Keratinocyte (primary cell): ENCODE data around the gene RBM18. TPM values are rescaled to one million over a fixed set of nuclear protein-coding genes. Genes with fewer than 3 reads are reported as not detected.

Source experiments
- DNase-seq: peaks from one replicate; pipeline ENCODE4 v3.0.0-alpha.2; 2011; ENCODE audit warnings: low read depth, missing footprints, low spot score
- FAIRE-seq: peaks from 2 replicates; lab custom pipeline; 2011; peaks lifted over from hg19 to GRCh38; lab: Jason Lieb, UNC
- H2AFZ ChIP-seq: 2 replicates; pipeline ENCODE4 v1.6.0; 2012; ENCODE audit warnings: low read length, control low read depth, inconsistent platforms; ENCODE audit not compliant: control insufficient read depth
- H3K27ac ChIP-seq: 2 replicates; pipeline ENCODE4 v1.5.1; 2011; ENCODE audit warnings: low read length; ENCODE audit not compliant: control insufficient read depth, insufficient read depth
- H3K27me3 ChIP-seq: 3 replicates; pipeline ENCODE4 v1.6.0; 2011; ENCODE audit warnings: low read length; ENCODE audit not compliant: control insufficient read depth, insufficient read depth; ENCODE audit errors: extremely low read depth
- H3K36me3 ChIP-seq, 2 experiments: 2 replicates in 1 of 2; 3 replicates in 1 of 2; pipeline ENCODE4 v1.5.1; 2011; ENCODE audit warnings: low read length in 2 of 2, mild to moderate bottlenecking in 1 of 2; ENCODE audit not compliant: control insufficient read depth in 2 of 2, insufficient read depth in 2 of 2; ENCODE audit errors: extremely low read depth in 1 of 2
- H3K4me1 ChIP-seq: 3 replicates; pipeline ENCODE4 v1.5.1; 2011; ENCODE audit warnings: low read length; ENCODE audit not compliant: control insufficient read depth, insufficient read depth; ENCODE audit errors: extremely low read depth
- H3K4me2 ChIP-seq: 3 replicates; pipeline ENCODE4 v1.6.0; 2011; ENCODE audit warnings: low read depth, low read length; ENCODE audit not compliant: control insufficient read depth, insufficient read depth; ENCODE audit errors: extremely low read depth
- H3K4me3 ChIP-seq, 3 experiments: fragments of 200-600 bp in 1 of 3; sonication (generic) in 1 of 3; 2 replicates in 2 of 3; 3 replicates in 1 of 3; pipeline ENCODE4 v1.5.1; 2011 to 2016; ENCODE audit warnings: low read length in 3 of 3, mild to moderate bottlenecking in 3 of 3, control low read depth in 2 of 3, inconsistent platforms in 1 of 3, low read depth in 1 of 3, mixed read lengths in 1 of 3, mixed run types in 1 of 3, moderate library complexity in 1 of 3; ENCODE audit not compliant: control insufficient read depth in 2 of 3, insufficient read depth in 2 of 3; ENCODE audit errors: extremely low read depth in 1 of 3
- H3K79me2 ChIP-seq: 2 replicates; pipeline ENCODE4 v1.6.0; 2012; ENCODE audit warnings: low read length; ENCODE audit not compliant: control insufficient read depth, insufficient read depth
- H3K9ac ChIP-seq: 3 replicates; pipeline ENCODE4 v1.6.0; 2011; ENCODE audit warnings: low read length; ENCODE audit not compliant: control insufficient read depth, insufficient read depth; ENCODE audit errors: extremely low read depth
- H3K9me1 ChIP-seq: 3 replicates; pipeline ENCODE4 v1.6.0; 2011; ENCODE audit warnings: low read length; ENCODE audit not compliant: control insufficient read depth, insufficient read depth; ENCODE audit errors: extremely low read depth
- H3K9me3 ChIP-seq: 2 replicates; pipeline ENCODE4 v1.5.1; 2012; ENCODE audit warnings: low read depth, low read length; ENCODE audit not compliant: control insufficient read depth
- H4K20me1 ChIP-seq: 3 replicates; pipeline ENCODE4 v1.6.0; 2011; ENCODE audit warnings: low read length; ENCODE audit not compliant: control insufficient read depth, insufficient read depth; ENCODE audit errors: extremely low read depth
- CTCF ChIP-seq, 3 experiments: IDR thresholded peaks in 1 of 3; conservative IDR thresholded peaks in 1 of 3; optimal IDR thresholded peaks in 1 of 3; 2 replicates in 2 of 3; 3 replicates in 1 of 3; pipeline versions ENCODE3 to v1.5.1; 2011; ENCODE audit warnings: low read length in 3 of 3, mild to moderate bottlenecking in 3 of 3, moderate library complexity in 2 of 3, control low read depth in 1 of 3, inconsistent platforms in 1 of 3; ENCODE audit not compliant: insufficient read depth in 2 of 3; ENCODE audit errors: extremely low read depth in 1 of 3
- EZH2 ChIP-seq: IDR thresholded peaks from one replicate; pipeline ENCODE4 v1.6.1; 2012; ENCODE audit warnings: inconsistent platforms, mild to moderate bottlenecking, low read length, moderate library complexity
- dilution Hi-C: fragments of 300-500 bp; cut with MboI; formaldehyde crosslinking; loops from one replicate; pipeline ENCODE4 v1.7.0; 2020; ENCODE audit warnings: low sequenced_read_pairs; ENCODE audit not compliant: extremely low pct_ligation_motif_present
- polyA plus RNA-seq, 5 experiments: library from polyadenylated mRNA; depleted of rRNA in 3 of 5; stranded (reverse) in 3 of 5; stranded (forward) in 1 of 5; unstranded in 1 of 5; fragments of >200 nt; gene quantifications; 1 replicate in 1 of 5; 2 replicates in 3 of 5; 3 replicates in 1 of 5; pipeline versions ENCODE4 v1.2.1 to v1.2.3, GENCODE V29; 2011 to 2012; ENCODE audit warnings: missing spikeins in 2 of 5, low read depth in 1 of 5, low replicate concordance in 1 of 5

RBM18 gene
- polyA plus RNA-seq, 1 donor (not counting 4 experiments of a cell fraction or from before 2014, with no cell fraction given) = 43.4 TPM

DNA sequence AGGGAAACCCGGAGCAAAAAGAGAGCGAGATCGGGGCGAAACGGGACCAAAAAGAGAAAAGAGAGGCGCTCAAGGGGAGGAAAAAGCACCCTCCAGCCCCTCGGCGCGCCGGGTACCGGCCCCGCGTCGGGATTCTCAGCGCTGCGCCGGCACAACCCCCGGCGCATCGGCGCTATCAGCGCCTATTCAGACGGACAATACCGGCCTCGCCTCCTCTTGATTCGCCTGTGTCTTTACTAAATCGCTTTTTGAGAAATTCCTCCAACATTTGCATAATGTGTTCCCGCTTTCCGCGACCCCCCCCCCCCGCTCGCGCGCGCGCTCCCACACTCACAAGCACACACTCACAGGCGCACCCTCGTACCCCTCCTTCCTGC lies 36.5 kb downstream of the RBM18 start:
- H3K27me3 ChIP-seq = peaks cover 93% of the 10 kb centered on the region
- H3K9me3 ChIP-seq = no peaks in the 10 kb centered on the region
- H3K4me3 ChIP-seq = peak overlapping the region in 1 of 3 experiments; percentile 54
- FAIRE-seq (no peak), DNase-seq (no peak)
- H3K36me3 ChIP-seq = no peaks in the 10 kb centered on the region
- TF ChIP-seq EZH2 (peak; percentile 94), CTCF (optimal IDR thresholded peaks at IDR 0.05 in 1 of 3, IDR thresholded peaks at IDR 0.05 in 1 of 3, conservative IDR thresholded peaks at IDR 0.05 in 1 of 3; ENCODE audit: extremely low read depth in 1 of 3, insufficient read depth in 2 of 3, low read length in 3 of 3) (no peak)
- no peak overlapping the region for H2AFZ ChIP-seq
- dilution Hi-C loops = no loop called here
- H3K9ac ChIP-seq = no peak overlapping the region
- peak overlapping the region; percentile 64 for H3K4me2 ChIP-seq
- H3K79me2 ChIP-seq = no peaks in the 10 kb centered on the region
- peaks cover 9% of the 10 kb centered on the region for H3K4me1 ChIP-seq
- no peaks in the 10 kb centered on the region for H3K9me1 ChIP-seq
- peaks cover 3% of the 10 kb centered on the region for H4K20me1 ChIP-seq
- no peak overlapping the region for H3K27ac ChIP-seq

DNA sequence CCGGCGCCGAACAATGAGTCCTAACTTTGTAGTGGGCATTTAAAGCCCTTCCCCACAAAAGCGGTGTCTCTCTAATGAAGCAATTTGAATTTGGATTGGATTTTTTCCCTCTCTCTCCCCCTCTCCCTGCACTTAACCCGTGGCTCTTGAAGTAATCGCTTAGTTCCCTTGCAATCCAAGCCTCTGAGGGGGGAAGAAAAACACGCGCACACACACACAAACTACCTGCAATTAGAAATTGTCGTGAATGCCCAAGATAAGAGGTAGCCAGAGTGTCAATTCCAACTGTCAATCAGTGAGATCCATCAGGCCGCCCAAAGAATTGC lies 37.1 kb downstream of the RBM18 start:
- no peak for TF ChIP-seq CTCF (optimal IDR thresholded peaks at IDR 0.05 in 1 of 3, IDR thresholded peaks at IDR 0.05 in 1 of 3, conservative IDR thresholded peaks at IDR 0.05 in 1 of 3; ENCODE audit: extremely low read depth in 1 of 3, insufficient read depth in 2 of 3, low read length in 3 of 3)
- TF ChIP-seq EZH2 = peak; percentile 66
- FAIRE-seq (no peak), DNase-seq (no peak)
- Histone ChIP-seq H3K4me1 (peaks cover 9% of the 10 kb centered on the region), H3K9me1 (no peaks in the 10 kb centered on the region), H4K20me1 (peaks cover 3% of the 10 kb centered on the region), H3K27me3 (peaks cover 96% of the 10 kb centered on the region), H3K9ac (no peak overlapping the region), H3K27ac (no peak overlapping the region), H3K9me3 (no peaks in the 10 kb centered on the region), H3K79me2 (no peaks in the 10 kb centered on the region), H3K4me3 (no peak overlapping the region), H3K36me3 (no peaks in the 10 kb centered on the region), H2AFZ (no peak overlapping the region), H3K4me2 (peak overlapping the region; percentile 51)
- dilution Hi-C loops = no loop called here
